Fibroblast of mammary gland (primary cell): Measurements from ENCODE around the gene GIPC3.

ENCODE experiments used
- DNase-seq: peaks from one replicate; pipeline ENCODE4 v3.0.0-alpha.2; 2010; ENCODE audit warnings: low read depth
- H3K4me3 ChIP-seq: 2 replicates; pipeline ENCODE4 v1.5.1; 2011; ENCODE audit warnings: low read depth, mild to moderate bottlenecking, low read length, moderate library complexity; ENCODE audit not compliant: control insufficient read depth
- CTCF ChIP-seq: conservative IDR thresholded peaks from 2 replicates; pipeline ENCODE4 v1.5.1; 2011; ENCODE audit warnings: low read depth, low read length, inconsistent platforms; ENCODE audit not compliant: control insufficient read depth, insufficient read depth

GIPC3 gene

GRCh38 chr19:3544742-3545668, 40.3 kb upstream of the GIPC3 start:
- H3K4me3 ChIP-seq, result no peak overlapping the region
- peak; percentile 87 for TF ChIP-seq CTCF
- peak; percentile 53 for DNase-seq

GRCh38 chr19:3545669-3546034, 39.6 kb upstream of the GIPC3 start:
- H3K4me3 ChIP-seq, result no peak overlapping the region
- DNase-seq, result no peak
- TF ChIP-seq CTCF, result no peak

- no peak for DNase-seq
- TF ChIP-seq CTCF, result no peak
- no peak overlapping the region for H3K4me3 ChIP-seq
Measured at GRCh38 chr19:3546119-3546518, 39.2 kb upstream of the GIPC3 start.

GRCh38 chr19:3547301-3547731, 38.0 kb upstream of the GIPC3 start:
- H3K4me3 ChIP-seq, result no peak overlapping the region
- TF ChIP-seq CTCF, result peak; percentile 51
- peak; percentile 26 for DNase-seq

GRCh38 chr19:3547767-3548282, 37.5 kb upstream of the GIPC3 start:
- no peak for TF ChIP-seq CTCF
- no peak for DNase-seq
- no peak overlapping the region for H3K4me3 ChIP-seq

- DNase-seq, result no peak
- no peak for TF ChIP-seq CTCF
- H3K4me3 ChIP-seq, result no peak overlapping the region
Measured at GRCh38 chr19:3548606-3549005, 36.7 kb upstream of the GIPC3 start.
